Hepatocyte (in vitro differentiated cells): ENCODE measurements around the gene GATA2.
A peak's percentile ranks its signal among the peaks of the same experiment; 100 is the strongest.

ENCODE experiments used
- EZH2 ChIP-seq: fragments of 200-600 bp; sonication (generic); IDR thresholded peaks from 2 replicates; pipeline ENCODE4 v1.6.1; 2016; ENCODE audit warnings: antibody characterized with exemption, mild to moderate bottlenecking, borderline replicate concordance
- EZH2phosphoT487 ChIP-seq: fragments of 200-600 bp; sonication (generic); IDR thresholded peaks from one replicate; pipeline ENCODE4 v1.6.1; 2018; ENCODE audit warnings: antibody characterized with exemption, mild to moderate bottlenecking, low read depth, moderate library complexity; ENCODE audit not compliant: unreplicated experiment, severe bottlenecking
- TF ChIP-seq, protein P1 (sequence below): fragments of 200-600 bp; sonication (generic); IDR thresholded peaks from 2 replicates; pipeline ENCODE4 v1.5.1; 2016; ENCODE audit warnings: antibody characterized with exemption, mild to moderate bottlenecking; ENCODE audit not compliant: poor library complexity

DNA sequence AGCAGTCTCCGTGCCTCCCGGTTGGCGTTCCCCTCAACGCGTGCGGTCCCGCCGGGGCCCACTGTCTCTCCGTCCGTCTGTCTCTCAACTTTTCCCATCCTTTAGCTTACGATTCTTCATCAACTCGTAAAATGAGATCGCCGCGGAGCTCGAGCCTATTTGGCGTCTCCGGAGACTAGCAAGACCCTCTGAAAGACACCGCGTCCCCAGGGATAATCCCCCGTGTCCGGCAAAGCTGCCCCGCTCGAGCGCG is 3.4 kb downstream of the GATA2 start:
- TF ChIP-seq, protein P1, sequence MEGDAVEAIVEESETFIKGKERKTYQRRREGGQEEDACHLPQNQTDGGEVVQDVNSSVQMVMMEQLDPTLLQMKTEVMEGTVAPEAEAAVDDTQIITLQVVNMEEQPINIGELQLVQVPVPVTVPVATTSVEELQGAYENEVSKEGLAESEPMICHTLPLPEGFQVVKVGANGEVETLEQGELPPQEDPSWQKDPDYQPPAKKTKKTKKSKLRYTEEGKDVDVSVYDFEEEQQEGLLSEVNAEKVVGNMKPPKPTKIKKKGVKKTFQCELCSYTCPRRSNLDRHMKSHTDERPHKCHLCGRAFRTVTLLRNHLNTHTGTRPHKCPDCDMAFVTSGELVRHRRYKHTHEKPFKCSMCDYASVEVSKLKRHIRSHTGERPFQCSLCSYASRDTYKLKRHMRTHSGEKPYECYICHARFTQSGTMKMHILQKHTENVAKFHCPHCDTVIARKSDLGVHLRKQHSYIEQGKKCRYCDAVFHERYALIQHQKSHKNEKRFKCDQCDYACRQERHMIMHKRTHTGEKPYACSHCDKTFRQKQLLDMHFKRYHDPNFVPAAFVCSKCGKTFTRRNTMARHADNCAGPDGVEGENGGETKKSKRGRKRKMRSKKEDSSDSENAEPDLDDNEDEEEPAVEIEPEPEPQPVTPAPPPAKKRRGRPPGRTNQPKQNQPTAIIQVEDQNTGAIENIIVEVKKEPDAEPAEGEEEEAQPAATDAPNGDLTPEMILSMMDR: no peak
- TF ChIP-seq EZH2 (peak; percentile 91), EZH2phosphoT487 (no peak)
